Transverse colon (tissue), 4 donors: ENCODE results near the gene PTPRD.

Experiments used
- POLR2A ChIP-seq: fragments of 450-650 bp; IDR thresholded peaks from one replicate; pipeline ENCODE4 v1.6.1; 2016; ENCODE audit warnings: antibody characterized with exemption, mild to moderate bottlenecking, moderate library complexity
- POLR2AphosphoS5 ChIP-seq, 3 donors: sonication (generic); formaldehyde crosslinking; IDR thresholded peaks; one replicate each; pipeline ENCODE4 v1.6.1; 2016; ENCODE audit warnings: antibody characterized with exemption in 3 of 3
- TF ChIP-seq, protein P1 (sequence below), 5 experiments: fragments of 200-600 bp in 3 of 5; fragments of 450-650 bp in 2 of 5; sonication (generic) in 3 of 5; IDR thresholded peaks; 1 replicate in 2 of 5; 2 replicates in 3 of 5; pipeline ENCODE4 v1.5.1; 2016 to 2017; ENCODE audit warnings: antibody characterized with exemption in 5 of 5, inconsistent platforms in 3 of 5, mild to moderate bottlenecking in 2 of 5, moderate library complexity in 1 of 5

- TF ChIP-seq POLR2A = no peak
- TF ChIP-seq, protein P1, sequence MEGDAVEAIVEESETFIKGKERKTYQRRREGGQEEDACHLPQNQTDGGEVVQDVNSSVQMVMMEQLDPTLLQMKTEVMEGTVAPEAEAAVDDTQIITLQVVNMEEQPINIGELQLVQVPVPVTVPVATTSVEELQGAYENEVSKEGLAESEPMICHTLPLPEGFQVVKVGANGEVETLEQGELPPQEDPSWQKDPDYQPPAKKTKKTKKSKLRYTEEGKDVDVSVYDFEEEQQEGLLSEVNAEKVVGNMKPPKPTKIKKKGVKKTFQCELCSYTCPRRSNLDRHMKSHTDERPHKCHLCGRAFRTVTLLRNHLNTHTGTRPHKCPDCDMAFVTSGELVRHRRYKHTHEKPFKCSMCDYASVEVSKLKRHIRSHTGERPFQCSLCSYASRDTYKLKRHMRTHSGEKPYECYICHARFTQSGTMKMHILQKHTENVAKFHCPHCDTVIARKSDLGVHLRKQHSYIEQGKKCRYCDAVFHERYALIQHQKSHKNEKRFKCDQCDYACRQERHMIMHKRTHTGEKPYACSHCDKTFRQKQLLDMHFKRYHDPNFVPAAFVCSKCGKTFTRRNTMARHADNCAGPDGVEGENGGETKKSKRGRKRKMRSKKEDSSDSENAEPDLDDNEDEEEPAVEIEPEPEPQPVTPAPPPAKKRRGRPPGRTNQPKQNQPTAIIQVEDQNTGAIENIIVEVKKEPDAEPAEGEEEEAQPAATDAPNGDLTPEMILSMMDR (IDR thresholded peaks at IDR 0.05) = no peak
- peak in 1 of 3 donors; percentile 32 for TF ChIP-seq POLR2AphosphoS5 (IDR thresholded peaks at IDR 0.05)
These were observed 1729.5 kb downstream of the PTPRD start for GRCh38 chr9:8883321-8883720.
